ENCODE results near the gene UBE2O. TPM values are rescaled to one million over a fixed set of nuclear protein-coding genes. Genes with fewer than 3 reads are reported as not detected.

The UBE2O gene
- polyA plus RNA-seq, 1 of the 3 experiments (the other 2 are of a cell fraction) = 25.4 TPM

DNA sequence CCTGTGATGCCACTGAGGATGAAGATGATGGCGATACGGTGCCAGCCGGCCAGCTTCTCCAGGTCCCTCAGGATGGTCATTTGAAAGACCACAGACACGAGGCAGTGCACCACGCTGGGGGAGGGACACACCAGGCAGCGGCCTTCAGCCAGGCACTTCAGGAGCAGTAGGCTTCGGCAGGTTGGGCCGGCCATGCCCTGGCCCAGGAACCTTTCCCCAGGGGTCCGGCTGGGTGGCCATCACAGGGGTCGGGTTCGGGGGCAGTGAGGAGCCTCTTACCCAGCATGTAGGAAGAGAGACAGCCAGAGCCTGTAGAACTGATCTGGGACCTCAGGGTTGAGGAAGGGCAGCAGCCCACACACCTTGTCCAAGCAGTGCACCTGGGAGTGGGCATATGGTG, 19.8 kb upstream of the UBE2O start (continued):
- TF ChIP-seq, protein P1, sequence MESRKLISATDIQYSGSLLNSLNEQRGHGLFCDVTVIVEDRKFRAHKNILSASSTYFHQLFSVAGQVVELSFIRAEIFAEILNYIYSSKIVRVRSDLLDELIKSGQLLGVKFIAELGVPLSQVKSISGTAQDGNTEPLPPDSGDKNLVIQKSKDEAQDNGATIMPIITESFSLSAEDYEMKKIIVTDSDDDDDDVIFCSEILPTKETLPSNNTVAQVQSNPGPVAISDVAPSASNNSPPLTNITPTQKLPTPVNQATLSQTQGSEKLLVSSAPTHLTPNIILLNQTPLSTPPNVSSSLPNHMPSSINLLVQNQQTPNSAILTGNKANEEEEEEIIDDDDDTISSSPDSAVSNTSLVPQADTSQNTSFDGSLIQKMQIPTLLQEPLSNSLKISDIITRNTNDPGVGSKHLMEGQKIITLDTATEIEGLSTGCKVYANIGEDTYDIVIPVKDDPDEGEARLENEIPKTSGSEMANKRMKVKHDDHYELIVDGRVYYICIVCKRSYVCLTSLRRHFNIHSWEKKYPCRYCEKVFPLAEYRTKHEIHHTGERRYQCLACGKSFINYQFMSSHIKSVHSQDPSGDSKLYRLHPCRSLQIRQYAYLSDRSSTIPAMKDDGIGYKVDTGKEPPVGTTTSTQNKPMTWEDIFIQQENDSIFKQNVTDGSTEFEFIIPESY (IDR thresholded peaks at IDR 0.05; ENCODE audit: borderline replicate concordance, low read depth) = no peak
- TF ChIP-seq NRF1 (IDR thresholded peaks at IDR 0.05; ENCODE audit: low read depth, low read length) (no peak), TAF1 (IDR thresholded peaks at IDR 0.05; ENCODE audit: borderline replicate concordance, low read depth, low read length) (no peak), FOXJ3 (CRISPR knock-in tag; IDR thresholded peaks at IDR 0.05) (no peak), GATA2 (CRISPR knock-in tag; IDR thresholded peaks at IDR 0.05) (no peak)
- TF ChIP-seq, protein P2, sequence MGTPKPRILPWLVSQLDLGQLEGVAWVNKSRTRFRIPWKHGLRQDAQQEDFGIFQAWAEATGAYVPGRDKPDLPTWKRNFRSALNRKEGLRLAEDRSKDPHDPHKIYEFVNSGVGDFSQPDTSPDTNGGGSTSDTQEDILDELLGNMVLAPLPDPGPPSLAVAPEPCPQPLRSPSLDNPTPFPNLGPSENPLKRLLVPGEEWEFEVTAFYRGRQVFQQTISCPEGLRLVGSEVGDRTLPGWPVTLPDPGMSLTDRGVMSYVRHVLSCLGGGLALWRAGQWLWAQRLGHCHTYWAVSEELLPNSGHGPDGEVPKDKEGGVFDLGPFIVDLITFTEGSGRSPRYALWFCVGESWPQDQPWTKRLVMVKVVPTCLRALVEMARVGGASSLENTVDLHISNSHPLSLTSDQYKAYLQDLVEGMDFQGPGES (IDR thresholded peaks at IDR 0.05; ENCODE audit: low read depth, low read length) = no peak
- TF ChIP-seq, protein P3, sequence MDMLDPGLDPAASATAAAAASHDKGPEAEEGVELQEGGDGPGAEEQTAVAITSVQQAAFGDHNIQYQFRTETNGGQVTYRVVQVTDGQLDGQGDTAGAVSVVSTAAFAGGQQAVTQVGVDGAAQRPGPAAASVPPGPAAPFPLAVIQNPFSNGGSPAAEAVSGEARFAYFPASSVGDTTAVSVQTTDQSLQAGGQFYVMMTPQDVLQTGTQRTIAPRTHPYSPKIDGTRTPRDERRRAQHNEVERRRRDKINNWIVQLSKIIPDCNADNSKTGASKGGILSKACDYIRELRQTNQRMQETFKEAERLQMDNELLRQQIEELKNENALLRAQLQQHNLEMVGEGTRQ (IDR thresholded peaks at IDR 0.05; ENCODE audit: borderline replicate concordance, low read depth, low read length) = no peak
- TF ChIP-seq, protein P4, sequence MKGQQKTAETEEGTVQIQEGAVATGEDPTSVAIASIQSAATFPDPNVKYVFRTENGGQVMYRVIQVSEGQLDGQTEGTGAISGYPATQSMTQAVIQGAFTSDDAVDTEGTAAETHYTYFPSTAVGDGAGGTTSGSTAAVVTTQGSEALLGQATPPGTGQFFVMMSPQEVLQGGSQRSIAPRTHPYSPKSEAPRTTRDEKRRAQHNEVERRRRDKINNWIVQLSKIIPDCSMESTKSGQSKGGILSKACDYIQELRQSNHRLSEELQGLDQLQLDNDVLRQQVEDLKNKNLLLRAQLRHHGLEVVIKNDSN (IDR thresholded peaks at IDR 0.05; ENCODE audit: borderline replicate concordance, low read depth) = no peak
- TF ChIP-seq, protein P5, sequence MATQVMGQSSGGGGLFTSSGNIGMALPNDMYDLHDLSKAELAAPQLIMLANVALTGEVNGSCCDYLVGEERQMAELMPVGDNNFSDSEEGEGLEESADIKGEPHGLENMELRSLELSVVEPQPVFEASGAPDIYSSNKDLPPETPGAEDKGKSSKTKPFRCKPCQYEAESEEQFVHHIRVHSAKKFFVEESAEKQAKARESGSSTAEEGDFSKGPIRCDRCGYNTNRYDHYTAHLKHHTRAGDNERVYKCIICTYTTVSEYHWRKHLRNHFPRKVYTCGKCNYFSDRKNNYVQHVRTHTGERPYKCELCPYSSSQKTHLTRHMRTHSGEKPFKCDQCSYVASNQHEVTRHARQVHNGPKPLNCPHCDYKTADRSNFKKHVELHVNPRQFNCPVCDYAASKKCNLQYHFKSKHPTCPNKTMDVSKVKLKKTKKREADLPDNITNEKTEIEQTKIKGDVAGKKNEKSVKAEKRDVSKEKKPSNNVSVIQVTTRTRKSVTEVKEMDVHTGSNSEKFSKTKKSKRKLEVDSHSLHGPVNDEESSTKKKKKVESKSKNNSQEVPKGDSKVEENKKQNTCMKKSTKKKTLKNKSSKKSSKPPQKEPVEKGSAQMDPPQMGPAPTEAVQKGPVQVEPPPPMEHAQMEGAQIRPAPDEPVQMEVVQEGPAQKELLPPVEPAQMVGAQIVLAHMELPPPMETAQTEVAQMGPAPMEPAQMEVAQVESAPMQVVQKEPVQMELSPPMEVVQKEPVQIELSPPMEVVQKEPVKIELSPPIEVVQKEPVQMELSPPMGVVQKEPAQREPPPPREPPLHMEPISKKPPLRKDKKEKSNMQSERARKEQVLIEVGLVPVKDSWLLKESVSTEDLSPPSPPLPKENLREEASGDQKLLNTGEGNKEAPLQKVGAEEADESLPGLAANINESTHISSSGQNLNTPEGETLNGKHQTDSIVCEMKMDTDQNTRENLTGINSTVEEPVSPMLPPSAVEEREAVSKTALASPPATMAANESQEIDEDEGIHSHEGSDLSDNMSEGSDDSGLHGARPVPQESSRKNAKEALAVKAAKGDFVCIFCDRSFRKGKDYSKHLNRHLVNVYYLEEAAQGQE (IDR thresholded peaks at IDR 0.05; ENCODE audit: low read depth, low read length) = no peak

DNA sequence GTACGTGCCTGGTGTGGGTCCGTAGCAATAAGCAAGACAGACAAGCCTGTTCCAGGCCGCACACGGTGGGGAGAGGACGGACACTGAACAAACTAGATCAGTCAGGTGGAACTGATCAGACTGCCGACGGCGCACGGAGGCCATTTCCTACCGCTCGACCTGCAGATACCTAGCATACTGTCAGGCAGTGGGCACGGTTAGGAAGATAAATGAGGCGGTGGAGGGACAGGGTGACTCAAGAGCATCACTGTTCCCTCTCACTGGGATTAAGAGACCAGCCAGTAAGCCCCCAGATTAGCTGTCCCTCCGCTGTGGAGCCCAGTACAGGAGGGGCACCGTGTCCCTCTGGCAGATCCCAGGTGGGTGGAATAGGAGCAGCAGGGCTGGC, 19.3 kb upstream of the UBE2O start:
- Histone ChIP-seq H3K27ac (ENCODE audit: low read depth in 2 of 2, low read length in 1 of 2) (no peak overlapping the region), H3K9ac (no peak overlapping the region), H3K9me2 (no peaks in the 10 kb centered on the region), H3K27me3 (ENCODE audit: insufficient read depth) (no peaks in the 10 kb centered on the region), H3K79me2 (ENCODE audit: insufficient read depth) (no peaks in the 10 kb centered on the region), H3K36me3 (replicated peaks in 1 of 2; ENCODE audit: control insufficient read depth in 1 of 2, insufficient read depth in 2 of 2, low read length in 1 of 2) (peaks cover 0 to 25% of the 10 kb centered on the region in 2 experiments), H4K20me1 (ENCODE audit: insufficient read depth) (no peaks in the 10 kb centered on the region), H3K9me3 (no peaks in the 10 kb centered on the region), H2AFZ (ENCODE audit: low read depth) (no peak overlapping the region), H3K4me3 (ENCODE audit: low read depth in 2 of 2, low read length in 1 of 2) (no peak overlapping the region), H3F3A (replicated peaks; ENCODE audit: insufficient read depth) (no peaks in the 10 kb centered on the region), H3K4me2 (no peak overlapping the region), H3K4me1 (ENCODE audit: control insufficient read depth in 1 of 2, insufficient read depth in 2 of 2, low read depth in 1 of 2, low read length in 1 of 2) (no peaks in the 10 kb centered on the region; a peak in 1 of 4 replicates)
- POLR2A ChIA-PET = no interaction called here
- 94% methylated on average over 15 of the region's 15 CpGs for WGBS (ENCODE audit: low lambda C conversion rate)
- CTCF ChIA-PET = interaction anchor here (52.1 to 56.8 kb wide), 2 partner anchors 3 to 17 kb away, joined by 1687 read pairs; partner anchors contain the start of genes AANAT, RHBDF2 and UBE2O
- no peak for DNase-seq
- TF ChIP-seq NFIC (IDR thresholded peaks at IDR 0.05; ENCODE audit: borderline replicate concordance) (no peak), MEF2A (IDR thresholded peaks at IDR 0.05; ENCODE audit: borderline replicate concordance, low read depth) (no peak), TCF12 (IDR thresholded peaks at IDR 0.05) (no peak), RFX5 (IDR thresholded peaks at IDR 0.05; ENCODE audit: low read length) (no peak), YY1 (IDR thresholded peaks at IDR 0.05; ENCODE audit: low read depth) (no peak), POLR2AphosphoS5 (IDR thresholded peaks at IDR 0.05; ENCODE audit: low read depth, low read length) (no peak), GATA2 (CRISPR knock-in tag; IDR thresholded peaks at IDR 0.05) (no peak), SMC3 (IDR thresholded peaks at IDR 0.05; ENCODE audit: low read depth, low read length) (no peak), JUND (IDR thresholded peaks at IDR 0.05) (no peak), MXI1 (IDR thresholded peaks at IDR 0.05; ENCODE audit: low read depth, low read length) (no peak), RXRA (IDR thresholded peaks at IDR 0.05; ENCODE audit: borderline replicate concordance, low read depth) (no peak), FOSL2 (IDR thresholded peaks at IDR 0.05; ENCODE audit: borderline replicate concordance, low read depth) (no peak), ELF1 (IDR thresholded peaks at IDR 0.05) (no peak)

Measured in SK-N-SH (cell line).